Retina (tissue), 1 donor: ENCODE results near the gene SLC4A7.
A peak's percentile ranks its signal among the peaks of the same experiment; 100 is the strongest.
"Not testable (repeated sequence)": the region's sequence is repeated elsewhere in the genome, so short reads cannot be mapped to it uniquely, and the experiment has no call there.

Experiments used
- DNase-seq: peaks from one replicate; pipeline ENCODE4 v3.0.0-alpha.2; 2016

The SLC4A7 gene

GRCh38 chr3:27484015-27484844 is at the start of gene SLC4A7:
Gene SLC4A7 (minus strand): TSS chr3:27484384. CDS start chr3:27484126, 258 bp downstream.
- DNase-seq: peak; percentile 98

- no peak for DNase-seq
These were observed 49.0 kb upstream of the SLC4A7 start for GRCh38 chr3:27533261-27533607.

GRCh38 chr3:27532426-27533260 is 48.5 kb upstream of the SLC4A7 start:
- no peak for DNase-seq

- not testable (repeated sequence) for DNase-seq
These were observed 47.1 kb upstream of the SLC4A7 start for GRCh38 chr3:27531193-27531751.

GRCh38 chr3:27528791-27529190 is 44.6 kb upstream of the SLC4A7 start:
- DNase-seq: no peak

GRCh38 chr3:27526614-27527315 is 42.6 kb upstream of the SLC4A7 start:
- DNase-seq: no peak

- DNase-seq: no peak
These were observed 37.7 kb upstream of the SLC4A7 start for GRCh38 chr3:27521872-27522265.

- DNase-seq: no peak
These were observed 37.1 kb upstream of the SLC4A7 start for GRCh38 chr3:27521179-27521871.

GRCh38 chr3:27511724-27512422 is 27.7 kb upstream of the SLC4A7 start:
- peak; percentile 33 for DNase-seq

GRCh38 chr3:27509376-27509775 is 25.2 kb upstream of the SLC4A7 start:
- no peak for DNase-seq

GRCh38 chr3:27508424-27508823 is 24.2 kb upstream of the SLC4A7 start:
- DNase-seq: no peak

GRCh38 chr3:27507515-27508266 is 23.5 kb upstream of the SLC4A7 start:
- DNase-seq: no peak

- DNase-seq: no peak
These were observed 22.9 kb upstream of the SLC4A7 start for GRCh38 chr3:27507111-27507510.

- DNase-seq: no peak
These were observed 20.6 kb upstream of the SLC4A7 start for GRCh38 chr3:27504749-27505148.

- no peak for DNase-seq
These were observed 19.3 kb upstream of the SLC4A7 start for GRCh38 chr3:27503526-27503925.

GRCh38 chr3:27501759-27502158 is 17.6 kb upstream of the SLC4A7 start:
- DNase-seq: no peak

GRCh38 chr3:27500986-27501385 is 16.8 kb upstream of the SLC4A7 start:
- DNase-seq: no peak

- no peak for DNase-seq
These were observed 15.9 kb upstream of the SLC4A7 start for GRCh38 chr3:27500035-27500434.

GRCh38 chr3:27494784-27495183 is 10.6 kb upstream of the SLC4A7 start:
- DNase-seq: no peak

GRCh38 chr3:27488821-27489220 is 4.6 kb upstream of the SLC4A7 start:
- no peak for DNase-seq

- no peak for DNase-seq
These were observed 3.2 kb upstream of the SLC4A7 start for GRCh38 chr3:27487383-27487782.
